Activated CD4-positive, alpha-beta T cell treated with anti-CD3 and anti-CD28 coated beads for 36 hours (primary cell): ENCODE data around the gene NUDT7. TPM values are rescaled to one million over a fixed set of nuclear protein-coding genes. Genes with fewer than 3 reads are reported as not detected.

ENCODE experiments used
- ATAC-seq: fragments of 200-7000 bp; cut with Tn5 transposase; one replicate; pipeline ENCODE4 v1.10.0; 2021; ENCODE audit warnings: mild to moderate bottlenecking, moderate library complexity
- CTCF ChIA-PET: fragments of 350-600 bp; sonication (Branson Sonifier 250); formaldehyde crosslinking; loops from one replicate; lab custom pipeline; 2021; ENCODE audit warnings: antibody characterized with exemption; lab: Charles Lee
- POLR2A ChIA-PET: fragments of 350-600 bp; sonication (Branson Sonifier 250); formaldehyde crosslinking; loops from one replicate; lab custom pipeline; 2021; ENCODE audit warnings: antibody characterized with exemption, inconsistent platforms; lab: Charles Lee
- DNase-seq: peaks from one replicate; pipeline ENCODE4 v3.0.0-alpha.2; 2020
- H3K27ac Mint-ChIP-seq: one replicate; pipeline ENCODE4 v1.8.0; 2021; ENCODE audit warnings: mixed read lengths
- H3K27me3 Mint-ChIP-seq: one replicate; pipeline ENCODE4 v1.8.0; 2021; ENCODE audit warnings: mixed read lengths
- H3K36me3 Mint-ChIP-seq: one replicate; pipeline ENCODE4 v1.8.0; 2021; ENCODE audit warnings: low read depth, mixed read lengths
- H3K4me1 Mint-ChIP-seq: one replicate; pipeline ENCODE4 v1.8.0; 2021; ENCODE audit warnings: mixed read lengths
- H3K4me3 Mint-ChIP-seq: one replicate; pipeline ENCODE4 v1.8.0; 2021; ENCODE audit warnings: mild to moderate bottlenecking, moderate library complexity, mixed read lengths
- H3K9me3 Mint-ChIP-seq: one replicate; pipeline ENCODE4 v1.8.0; 2021; ENCODE audit warnings: low read depth, mixed read lengths
- intact Hi-C, 2 experiments: fragments of 100-400 bp; cut with DNase I in 1 of 2; cut with micrococcal nuclease in 1 of 2; formaldehyde crosslinking; loops; one replicate each; pipeline versions ENCODE4 v1.14.2 to v1.15.1; 2022 to 2024; cut with DNase I, micrococcal nuclease
- total RNA-seq, 2 experiments: library from RNA; stranded (reverse); gene quantifications; one replicate each; pipeline ENCODE4 v1.2.3, GENCODE V29; 2021

NUDT7 gene
- total RNA-seq, 2 experiments from 2014 or later, result 9.8 to 11.4 TPM

DNA sequence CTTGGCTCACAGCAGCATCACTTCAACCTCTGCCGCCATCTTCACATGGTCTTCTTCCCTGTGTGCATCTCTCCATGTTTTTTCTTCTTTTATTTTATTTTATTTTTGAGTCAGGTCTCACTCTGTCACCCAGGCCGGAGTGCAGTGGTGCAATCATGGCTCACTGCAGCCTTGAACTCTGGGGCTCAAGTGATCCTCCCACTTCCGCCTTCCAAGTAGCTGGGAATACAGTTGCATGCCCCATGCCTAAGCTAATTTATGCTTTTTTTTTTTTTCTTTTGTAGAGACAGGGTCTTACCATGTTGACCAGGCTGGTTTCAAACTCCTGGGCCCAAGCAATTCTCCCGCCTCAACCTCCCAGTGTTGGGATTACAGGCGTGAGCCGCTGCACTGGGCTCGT, 1.9 kb downstream of the NUDT7 start:
- peaks cover 13% of the 10 kb centered on the region for H3K4me1 Mint-ChIP-seq
- intact Hi-C loops, result loop anchor here (5.0 kb wide), 2 partner anchors 278 to 532 kb away; partner anchors contain the start of gene MON1B (in 1 of the 2)
- no peak overlapping the region for H3K27ac Mint-ChIP-seq
- H3K9me3 Mint-ChIP-seq, result no peaks in the 10 kb centered on the region
- H3K4me3 Mint-ChIP-seq, result no peak overlapping the region
- ChIA-PET CTCF (no interaction called here), POLR2A (no interaction called here)
- peaks cover 14% of the 10 kb centered on the region for H3K36me3 Mint-ChIP-seq
- ATAC-seq (no peak), DNase-seq (no peak)
- no peaks in the 10 kb centered on the region for H3K27me3 Mint-ChIP-seq

DNA sequence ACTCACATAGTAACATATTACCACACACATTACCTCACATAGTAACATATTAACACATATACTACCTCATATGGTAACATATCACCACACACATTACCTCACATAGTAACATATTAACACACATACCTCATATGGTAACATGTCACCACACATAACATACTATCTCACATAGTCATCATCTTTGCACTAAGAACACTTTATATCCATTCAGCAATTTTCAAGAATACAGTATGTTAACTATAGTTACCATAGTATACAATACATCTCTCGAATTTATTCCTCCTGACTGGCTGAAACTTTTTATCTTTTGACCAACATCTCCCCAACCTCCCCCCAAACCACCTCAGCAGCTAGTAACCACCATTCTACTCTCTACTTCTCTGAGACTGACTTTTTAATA, 7.6 kb downstream of the NUDT7 start:
- Mint-ChIP-seq H3K27me3 (no peaks in the 10 kb centered on the region), H3K9me3 (peaks cover 4% of the 10 kb centered on the region), H3K4me1 (peaks cover 8% of the 10 kb centered on the region), H3K27ac (no peak overlapping the region), H3K4me3 (no peak overlapping the region), H3K36me3 (peaks cover 27% of the 10 kb centered on the region)
- intact Hi-C loops, result no loop called here
- ChIA-PET POLR2A (no interaction called here), CTCF (no interaction called here)
- no peak for DNase-seq
- ATAC-seq, result no peak

DNA sequence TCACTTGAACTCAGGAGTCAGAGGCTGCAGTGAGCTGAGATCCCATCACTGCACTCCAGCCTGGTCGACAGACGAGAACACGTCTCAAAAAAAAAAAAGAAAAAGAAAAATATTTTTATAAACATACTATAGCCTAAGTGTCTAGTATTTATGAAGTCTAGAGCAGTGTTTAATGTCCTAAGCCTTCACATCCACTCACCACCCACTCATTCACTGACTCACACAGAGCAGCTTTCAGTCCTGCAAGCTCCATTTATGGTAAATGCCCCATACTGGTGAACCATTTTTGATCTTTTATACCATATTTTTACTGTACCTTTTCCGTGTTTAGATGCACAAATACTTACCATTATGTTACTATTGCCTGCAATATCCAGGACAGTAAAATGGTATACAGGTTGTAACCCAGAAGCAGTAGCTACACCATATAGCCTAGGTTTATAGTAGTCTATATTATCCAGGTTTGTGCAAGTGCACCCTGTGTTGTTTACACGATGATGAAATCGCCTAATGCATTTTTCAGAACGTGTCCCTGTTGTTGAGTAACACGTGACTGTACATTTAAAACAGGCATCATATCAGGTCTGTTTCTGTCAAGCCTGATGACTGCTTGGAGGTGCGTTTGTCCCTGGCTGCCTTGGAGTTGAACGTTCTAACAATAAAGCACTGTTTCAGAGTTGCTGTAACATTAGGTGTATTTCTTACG, 10.1 kb downstream of the NUDT7 start:
- Mint-ChIP-seq H3K4me1 (peaks cover 7% of the 10 kb centered on the region), H3K27me3 (no peaks in the 10 kb centered on the region), H3K27ac (no peak overlapping the region), H3K36me3 (peaks cover 20% of the 10 kb centered on the region), H3K4me3 (no peak overlapping the region), H3K9me3 (peaks cover 4% of the 10 kb centered on the region)
- ChIA-PET CTCF (no interaction called here), POLR2A (interaction anchor here (0.6 kb wide), 1 partner anchor 844 kb away, joined by 4 read pairs; no protein-coding TSS in a partner anchor)
- intact Hi-C loops, result no loop called here
- DNase-seq, result peak; percentile 25
- ATAC-seq, result peak; percentile 70

DNA sequence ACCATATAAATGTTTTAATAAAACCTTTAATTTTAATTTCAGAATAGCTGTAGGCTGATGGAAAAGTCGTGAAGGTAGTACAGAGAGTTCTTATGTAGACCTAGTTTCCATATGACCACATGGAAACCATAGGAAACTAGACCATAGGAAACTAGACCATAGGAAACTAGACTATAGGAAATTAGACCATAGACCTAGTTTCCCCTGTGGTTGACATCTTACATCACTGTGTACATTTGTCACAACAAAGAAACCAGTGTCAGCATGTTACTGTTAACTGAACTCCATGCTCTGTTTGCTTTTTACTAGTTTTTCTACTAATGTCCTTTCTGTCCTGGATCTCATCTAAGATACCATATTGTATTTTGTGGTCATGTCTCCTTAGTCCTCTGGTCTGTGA, 14.6 kb downstream of the NUDT7 start:
- CTCF ChIA-PET, result interaction anchor here (1.0 kb wide), 1 partner anchor 30 kb away, joined by 3 read pairs; no protein-coding TSS in a partner anchor
- intact Hi-C loops, result no loop called here
- H3K27me3 Mint-ChIP-seq, result no peaks in the 10 kb centered on the region
- POLR2A ChIA-PET, result interaction anchor here (0.5 kb wide), 1 partner anchor 892 kb away, joined by 3 read pairs; no protein-coding TSS in a partner anchor
- H3K27ac Mint-ChIP-seq, result no peak overlapping the region
- H3K9me3 Mint-ChIP-seq, result no peaks in the 10 kb centered on the region
- H3K4me3 Mint-ChIP-seq, result no peak overlapping the region
- peaks cover 7% of the 10 kb centered on the region for H3K4me1 Mint-ChIP-seq
- peaks cover 11% of the 10 kb centered on the region for H3K36me3 Mint-ChIP-seq
- no peak for DNase-seq
- peak; percentile 26 for ATAC-seq

DNA sequence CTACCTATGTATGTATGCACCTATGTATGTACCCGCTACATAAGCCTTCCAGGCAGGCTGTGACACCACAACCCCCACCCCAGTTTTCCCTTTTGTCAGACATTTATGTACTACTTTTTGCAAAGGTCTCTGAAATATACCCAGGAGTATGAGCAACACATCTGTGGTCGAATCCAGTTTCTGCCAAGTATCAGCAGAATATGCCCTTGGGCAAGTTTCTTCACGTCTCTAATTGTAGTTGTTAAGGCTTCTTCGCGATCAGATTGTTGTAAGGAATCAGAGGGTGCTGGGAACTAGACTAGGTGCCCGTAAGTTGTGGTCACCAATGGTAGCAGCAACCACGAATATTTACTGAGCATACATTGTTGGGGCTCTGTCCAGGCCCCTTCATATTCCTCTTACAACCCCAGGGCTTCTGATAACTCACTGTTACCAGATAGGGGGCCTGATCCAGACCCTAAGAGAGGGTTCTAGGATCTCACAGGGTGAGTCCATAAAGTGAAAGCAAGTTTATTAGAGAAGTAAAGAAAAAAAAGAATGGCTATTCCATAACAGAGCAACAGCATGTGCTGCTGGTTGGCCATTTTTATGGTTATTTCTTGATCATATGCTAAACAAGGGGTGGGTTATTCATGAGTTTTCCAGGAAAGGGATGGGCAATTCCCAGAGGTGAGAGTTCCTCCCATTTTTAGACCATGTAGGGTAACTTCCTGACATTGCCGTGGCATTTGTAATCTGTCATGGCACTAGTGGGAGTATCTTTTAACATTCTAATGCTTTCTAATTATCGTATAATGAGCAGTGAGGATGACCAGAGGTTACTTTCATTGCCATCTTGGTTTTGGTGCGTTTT, 16.6 kb downstream of the NUDT7 start:
- no peak for DNase-seq
- POLR2A ChIA-PET, result no interaction called here
- H3K27ac Mint-ChIP-seq, result no peak overlapping the region
- ATAC-seq, result no peak
- H3K9me3 Mint-ChIP-seq, result no peaks in the 10 kb centered on the region
- H3K4me1 Mint-ChIP-seq, result peaks cover 3% of the 10 kb centered on the region
- H3K36me3 Mint-ChIP-seq, result peaks cover 9% of the 10 kb centered on the region
- H3K27me3 Mint-ChIP-seq, result no peaks in the 10 kb centered on the region
- H3K4me3 Mint-ChIP-seq, result no peak overlapping the region
- CTCF ChIA-PET, result no interaction called here
- intact Hi-C loops, result no loop called here

DNA sequence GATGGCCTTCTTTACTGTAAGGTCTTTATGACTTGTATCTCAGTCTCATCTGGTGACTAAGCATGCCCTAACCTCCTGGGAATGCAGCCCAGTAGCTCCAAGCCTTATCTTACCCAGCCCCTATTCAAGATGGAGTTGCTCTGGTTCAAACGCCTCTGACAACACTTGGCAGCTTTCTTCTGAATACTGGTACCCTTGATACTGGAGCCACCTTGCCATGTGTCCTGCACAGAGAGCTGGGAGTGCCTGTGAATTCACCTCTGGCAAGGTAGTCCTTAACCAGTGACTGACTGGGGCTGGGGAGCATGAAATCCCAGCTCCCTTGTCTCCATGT, 17.2 kb downstream of the NUDT7 start:
- ChIA-PET POLR2A (no interaction called here), CTCF (no interaction called here)
- H3K27ac Mint-ChIP-seq, result no peak overlapping the region
- H3K9me3 Mint-ChIP-seq, result no peaks in the 10 kb centered on the region
- no peaks in the 10 kb centered on the region for H3K27me3 Mint-ChIP-seq
- H3K4me1 Mint-ChIP-seq, result peaks cover 3% of the 10 kb centered on the region
- no peak overlapping the region for H3K4me3 Mint-ChIP-seq
- peaks cover 9% of the 10 kb centered on the region for H3K36me3 Mint-ChIP-seq
- no peak for ATAC-seq
- intact Hi-C loops, result no loop called here
- no peak for DNase-seq

DNA sequence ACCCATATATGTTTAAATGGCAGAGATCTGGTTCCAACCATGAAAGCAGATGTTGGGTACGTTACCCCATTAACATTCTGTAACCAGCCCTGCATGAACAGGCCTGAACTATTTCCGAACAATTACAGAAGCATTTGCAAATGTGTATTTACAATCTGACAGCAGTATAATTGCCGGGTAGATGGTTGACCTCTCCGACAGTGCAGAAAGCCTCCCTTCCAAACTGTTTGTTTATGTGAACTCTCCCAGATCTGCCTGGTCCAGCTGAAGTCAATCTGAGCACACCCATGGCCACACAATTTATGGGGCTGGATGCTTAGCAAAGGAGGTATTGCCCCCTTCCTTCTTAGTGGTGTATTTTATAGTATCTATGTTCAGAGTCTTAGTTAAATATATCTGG, 21.8 kb downstream of the NUDT7 start:
- POLR2A ChIA-PET, result no interaction called here
- peaks cover 13% of the 10 kb centered on the region for H3K27me3 Mint-ChIP-seq
- intact Hi-C loops, result no loop called here
- ATAC-seq (no peak), DNase-seq (no peak)
- no peaks in the 10 kb centered on the region for H3K4me1 Mint-ChIP-seq
- no peaks in the 10 kb centered on the region for H3K9me3 Mint-ChIP-seq
- no peak overlapping the region for H3K27ac Mint-ChIP-seq
- H3K36me3 Mint-ChIP-seq, result no peaks in the 10 kb centered on the region
- CTCF ChIA-PET, result no interaction called here
- no peak overlapping the region for H3K4me3 Mint-ChIP-seq

DNA sequence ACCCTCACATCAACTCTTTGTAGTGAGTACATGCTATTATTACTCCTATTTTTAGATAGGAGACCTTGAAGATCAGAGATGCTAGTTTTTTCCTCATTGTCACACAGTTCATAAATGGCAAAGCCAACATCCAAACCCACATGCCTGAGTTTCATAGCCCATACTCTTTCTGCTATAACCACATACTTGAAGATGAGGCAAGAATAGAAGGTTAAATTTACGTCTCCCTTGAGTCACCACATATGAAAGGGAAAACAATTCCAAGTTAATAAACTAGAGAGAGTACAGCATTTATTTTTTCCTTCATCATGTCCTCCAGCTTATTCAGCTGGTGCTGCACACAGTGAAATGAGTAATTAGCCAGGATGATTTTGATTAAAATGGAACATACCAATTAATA, 23.7 kb downstream of the NUDT7 start:
- no peaks in the 10 kb centered on the region for H3K36me3 Mint-ChIP-seq
- DNase-seq (no peak), ATAC-seq (no peak)
- ChIA-PET POLR2A (interaction anchor here (0.5 kb wide), 1 partner anchor 90 kb away, joined by 3 read pairs; no protein-coding TSS in a partner anchor), CTCF (no interaction called here)
- H3K4me3 Mint-ChIP-seq, result no peak overlapping the region
- H3K4me1 Mint-ChIP-seq, result no peaks in the 10 kb centered on the region
- H3K9me3 Mint-ChIP-seq, result no peaks in the 10 kb centered on the region
- intact Hi-C loops, result no loop called here
- H3K27me3 Mint-ChIP-seq, result peaks cover 19% of the 10 kb centered on the region
- no peak overlapping the region for H3K27ac Mint-ChIP-seq

DNA sequence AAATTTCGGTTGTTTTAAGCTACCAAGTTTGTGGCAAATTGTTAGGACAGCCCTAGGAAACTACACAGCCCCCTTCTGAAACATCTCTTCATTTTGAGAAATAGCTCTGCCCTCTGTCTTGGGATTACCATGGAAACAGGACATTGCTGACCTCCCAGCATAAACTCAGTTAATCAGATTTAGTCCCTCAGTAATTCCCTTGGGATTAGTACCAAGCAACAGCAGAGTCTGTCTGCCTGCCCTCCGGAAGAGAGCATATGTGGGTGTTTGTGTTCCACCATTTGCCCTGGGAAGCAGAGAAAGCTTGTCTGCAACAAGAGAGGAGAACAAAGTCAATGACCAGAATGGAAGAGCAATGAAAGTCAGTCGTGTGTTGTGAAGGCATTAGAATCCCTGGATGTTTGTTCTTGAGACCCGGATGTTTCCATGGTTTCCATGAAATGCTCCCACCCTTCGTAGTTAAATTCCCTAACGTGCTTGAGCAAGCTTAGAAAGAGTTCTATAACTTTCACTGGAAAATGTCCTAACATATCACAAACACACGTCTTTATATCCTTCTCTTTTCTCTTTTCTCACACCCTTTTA, 26.2 kb downstream of the NUDT7 start:
- H3K27ac Mint-ChIP-seq, result no peak overlapping the region
- H3K4me1 Mint-ChIP-seq, result no peaks in the 10 kb centered on the region
- ATAC-seq, result no peak
- H3K4me3 Mint-ChIP-seq, result no peak overlapping the region
- no peaks in the 10 kb centered on the region for H3K9me3 Mint-ChIP-seq
- ChIA-PET CTCF (no interaction called here), POLR2A (no interaction called here)
- no peak for DNase-seq
- H3K27me3 Mint-ChIP-seq, result peaks cover 28% of the 10 kb centered on the region
- H3K36me3 Mint-ChIP-seq, result no peaks in the 10 kb centered on the region
- intact Hi-C loops, result no loop called here

DNA sequence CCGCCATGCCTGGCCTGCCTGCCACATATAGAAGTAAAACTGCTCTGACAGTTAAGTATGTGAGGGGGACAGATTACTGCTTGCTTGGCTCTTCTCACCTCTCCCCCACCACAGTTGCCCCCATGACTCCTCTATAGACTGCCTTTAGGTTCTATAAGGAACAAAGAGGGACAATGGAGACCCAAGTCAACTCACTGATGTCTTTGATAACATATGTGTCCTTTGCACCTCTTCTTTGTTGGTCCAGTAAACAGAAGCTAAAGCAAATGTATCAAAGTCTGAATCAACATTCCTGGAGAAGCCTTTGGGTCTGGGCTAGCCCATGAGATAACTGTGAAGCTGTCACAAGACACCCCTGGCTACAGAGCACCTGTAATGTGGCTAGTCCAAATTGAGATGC, 27.1 kb downstream of the NUDT7 start:
- no peaks in the 10 kb centered on the region for H3K36me3 Mint-ChIP-seq
- peaks cover 30% of the 10 kb centered on the region for H3K27me3 Mint-ChIP-seq
- intact Hi-C loops, result no loop called here
- no peak overlapping the region for H3K27ac Mint-ChIP-seq
- DNase-seq (no peak), ATAC-seq (no peak)
- CTCF ChIA-PET, result no interaction called here
- no peak overlapping the region for H3K4me3 Mint-ChIP-seq
- H3K4me1 Mint-ChIP-seq, result no peaks in the 10 kb centered on the region
- POLR2A ChIA-PET, result no interaction called here
- no peaks in the 10 kb centered on the region for H3K9me3 Mint-ChIP-seq

DNA sequence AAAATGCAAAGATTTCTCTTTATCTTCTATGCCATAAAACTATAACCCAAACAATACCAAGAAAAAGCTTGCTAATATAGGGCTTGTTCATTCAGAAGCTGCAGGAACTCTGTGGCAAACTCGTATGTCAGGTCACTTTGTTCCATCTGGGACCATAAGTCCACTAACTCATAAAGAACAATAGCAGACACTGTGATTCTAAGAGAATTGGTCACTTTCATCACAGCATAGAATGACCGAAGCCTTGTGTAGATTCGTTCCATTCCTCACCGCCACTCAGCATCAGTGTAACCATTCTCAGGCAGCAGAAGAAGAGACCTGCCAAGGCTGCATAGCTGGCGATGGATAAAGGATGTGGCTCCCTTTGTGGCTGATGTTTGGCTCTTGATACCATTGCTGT, 35.7 kb downstream of the NUDT7 start:
- Mint-ChIP-seq H3K4me3 (no peak overlapping the region), H3K4me1 (no peaks in the 10 kb centered on the region), H3K27ac (no peak overlapping the region), H3K9me3 (no peaks in the 10 kb centered on the region), H3K27me3 (peaks cover 14% of the 10 kb centered on the region), H3K36me3 (no peaks in the 10 kb centered on the region)
- ChIA-PET CTCF (no interaction called here), POLR2A (interaction anchor here (0.6 kb wide), 1 partner anchor 320 kb away, joined by 5 read pairs; no protein-coding TSS in a partner anchor)
- ATAC-seq (no peak), DNase-seq (no peak)
- intact Hi-C loops, result no loop called here
